ENCODE results near the gene RIMS3.

DNA sequence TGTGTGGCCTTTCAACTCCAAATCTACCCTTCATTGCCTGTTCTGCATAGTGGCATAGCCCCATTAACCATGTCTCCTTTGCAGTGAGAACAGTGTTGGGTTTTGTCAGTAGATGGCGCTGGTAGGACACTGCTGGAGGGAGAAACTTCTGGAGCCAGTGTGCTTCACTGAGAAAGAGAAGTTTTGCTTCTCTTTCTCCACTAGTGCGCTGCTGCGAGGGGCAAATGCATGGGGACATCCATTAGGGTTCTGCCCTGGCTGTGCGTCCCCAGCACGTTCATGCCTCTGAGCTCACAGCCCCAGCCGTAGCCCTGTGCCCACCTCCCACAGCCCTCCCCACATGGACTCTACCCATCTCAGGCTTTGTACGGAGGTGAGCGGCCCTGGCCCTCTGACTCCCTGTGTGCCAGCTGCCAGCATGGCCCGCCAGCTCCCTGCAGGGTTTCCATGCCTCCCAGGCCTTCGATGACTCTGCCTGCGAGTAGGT lies 53.1 kb downstream of the RIMS3 start:
- no peak for TF ChIP-seq POLR2AphosphoS5 (IDR thresholded peaks at IDR 0.05)
- TF ChIP-seq, protein P1, sequence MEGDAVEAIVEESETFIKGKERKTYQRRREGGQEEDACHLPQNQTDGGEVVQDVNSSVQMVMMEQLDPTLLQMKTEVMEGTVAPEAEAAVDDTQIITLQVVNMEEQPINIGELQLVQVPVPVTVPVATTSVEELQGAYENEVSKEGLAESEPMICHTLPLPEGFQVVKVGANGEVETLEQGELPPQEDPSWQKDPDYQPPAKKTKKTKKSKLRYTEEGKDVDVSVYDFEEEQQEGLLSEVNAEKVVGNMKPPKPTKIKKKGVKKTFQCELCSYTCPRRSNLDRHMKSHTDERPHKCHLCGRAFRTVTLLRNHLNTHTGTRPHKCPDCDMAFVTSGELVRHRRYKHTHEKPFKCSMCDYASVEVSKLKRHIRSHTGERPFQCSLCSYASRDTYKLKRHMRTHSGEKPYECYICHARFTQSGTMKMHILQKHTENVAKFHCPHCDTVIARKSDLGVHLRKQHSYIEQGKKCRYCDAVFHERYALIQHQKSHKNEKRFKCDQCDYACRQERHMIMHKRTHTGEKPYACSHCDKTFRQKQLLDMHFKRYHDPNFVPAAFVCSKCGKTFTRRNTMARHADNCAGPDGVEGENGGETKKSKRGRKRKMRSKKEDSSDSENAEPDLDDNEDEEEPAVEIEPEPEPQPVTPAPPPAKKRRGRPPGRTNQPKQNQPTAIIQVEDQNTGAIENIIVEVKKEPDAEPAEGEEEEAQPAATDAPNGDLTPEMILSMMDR (IDR thresholded peaks at IDR 0.05), result peak; percentile 65 to 80 (median 74)
- TF ChIP-seq POLR2A (IDR thresholded peaks at IDR 0.05), result no peak
- no peak for TF ChIP-seq EP300 (IDR thresholded peaks at IDR 0.05)

Data from sigmoid colon (tissue), 4 donors.